C4-2B (cell line): ENCODE measurements around the gene ALG5.

ENCODE experiments used
- ZFX ChIP-seq: fragments of 450-650 bp; IDR thresholded peaks from 2 replicates; pipeline ENCODE4 v1.6.1; 2017
- TF ChIP-seq, protein P1 (sequence below): fragments of 450-650 bp; conservative IDR thresholded peaks from 2 replicates; pipeline ENCODE4 v1.5.1; 2017; ENCODE audit warnings: mild to moderate bottlenecking

DNA sequence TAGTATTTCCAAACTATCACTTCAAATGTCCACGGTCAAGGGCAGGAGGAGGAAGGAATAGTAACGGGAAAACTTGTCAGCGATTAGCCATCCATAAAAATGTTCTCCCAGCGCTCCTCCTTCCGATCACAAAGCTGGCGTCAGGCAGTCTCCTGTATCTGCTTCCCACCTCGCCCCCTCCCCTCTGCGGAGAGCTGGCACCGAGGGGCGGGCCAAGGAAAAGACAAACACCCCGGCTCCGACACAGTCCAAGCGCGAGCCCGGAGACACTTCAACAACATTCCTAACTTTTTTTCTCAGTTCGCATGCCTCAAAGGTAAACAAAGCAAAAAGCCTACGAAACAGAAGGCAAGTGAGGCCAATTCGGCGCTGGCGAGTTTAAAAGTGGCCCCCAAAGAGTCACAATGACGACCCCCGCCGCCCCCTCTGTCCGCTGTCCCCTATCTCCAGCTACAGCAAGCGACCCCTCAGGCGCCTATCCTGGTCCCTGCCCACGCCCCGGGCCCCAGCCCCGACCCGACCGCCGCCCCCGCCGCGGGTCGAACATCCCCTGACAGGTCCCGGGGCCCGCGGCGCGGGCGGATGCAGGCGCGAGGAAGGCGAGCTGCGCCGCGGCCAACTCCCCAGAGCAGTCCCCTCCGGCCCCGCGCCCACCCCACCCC, 79.8 kb downstream of the ALG5 start:
- TF ChIP-seq, protein P1, sequence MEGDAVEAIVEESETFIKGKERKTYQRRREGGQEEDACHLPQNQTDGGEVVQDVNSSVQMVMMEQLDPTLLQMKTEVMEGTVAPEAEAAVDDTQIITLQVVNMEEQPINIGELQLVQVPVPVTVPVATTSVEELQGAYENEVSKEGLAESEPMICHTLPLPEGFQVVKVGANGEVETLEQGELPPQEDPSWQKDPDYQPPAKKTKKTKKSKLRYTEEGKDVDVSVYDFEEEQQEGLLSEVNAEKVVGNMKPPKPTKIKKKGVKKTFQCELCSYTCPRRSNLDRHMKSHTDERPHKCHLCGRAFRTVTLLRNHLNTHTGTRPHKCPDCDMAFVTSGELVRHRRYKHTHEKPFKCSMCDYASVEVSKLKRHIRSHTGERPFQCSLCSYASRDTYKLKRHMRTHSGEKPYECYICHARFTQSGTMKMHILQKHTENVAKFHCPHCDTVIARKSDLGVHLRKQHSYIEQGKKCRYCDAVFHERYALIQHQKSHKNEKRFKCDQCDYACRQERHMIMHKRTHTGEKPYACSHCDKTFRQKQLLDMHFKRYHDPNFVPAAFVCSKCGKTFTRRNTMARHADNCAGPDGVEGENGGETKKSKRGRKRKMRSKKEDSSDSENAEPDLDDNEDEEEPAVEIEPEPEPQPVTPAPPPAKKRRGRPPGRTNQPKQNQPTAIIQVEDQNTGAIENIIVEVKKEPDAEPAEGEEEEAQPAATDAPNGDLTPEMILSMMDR, result no peak
- TF ChIP-seq ZFX, result no peak
